ENCODE measurements around the gene EZR.

- TF ChIP-seq CTCF (IDR thresholded peaks at IDR 0.05): no peak
- TF ChIP-seq EZH2 (IDR thresholded peaks at IDR 0.05; ENCODE audit: borderline replicate concordance, insufficient read depth, low read depth, low read length, poor library complexity, severe bottlenecking): no peak
These were observed 89.1 kb downstream of the EZR start for GRCh38 chr6:158729906-158730540.
